Measurements from ENCODE around the gene APH1B. TPM values are rescaled to one million over a fixed set of nuclear protein-coding genes. Genes with fewer than 3 reads are reported as not detected.

APH1B gene
- total and polyA plus RNA-seq, 2 of the 4 experiments (the other 2 are of a cell fraction) = 7.0 to 7.7 TPM

DNA sequence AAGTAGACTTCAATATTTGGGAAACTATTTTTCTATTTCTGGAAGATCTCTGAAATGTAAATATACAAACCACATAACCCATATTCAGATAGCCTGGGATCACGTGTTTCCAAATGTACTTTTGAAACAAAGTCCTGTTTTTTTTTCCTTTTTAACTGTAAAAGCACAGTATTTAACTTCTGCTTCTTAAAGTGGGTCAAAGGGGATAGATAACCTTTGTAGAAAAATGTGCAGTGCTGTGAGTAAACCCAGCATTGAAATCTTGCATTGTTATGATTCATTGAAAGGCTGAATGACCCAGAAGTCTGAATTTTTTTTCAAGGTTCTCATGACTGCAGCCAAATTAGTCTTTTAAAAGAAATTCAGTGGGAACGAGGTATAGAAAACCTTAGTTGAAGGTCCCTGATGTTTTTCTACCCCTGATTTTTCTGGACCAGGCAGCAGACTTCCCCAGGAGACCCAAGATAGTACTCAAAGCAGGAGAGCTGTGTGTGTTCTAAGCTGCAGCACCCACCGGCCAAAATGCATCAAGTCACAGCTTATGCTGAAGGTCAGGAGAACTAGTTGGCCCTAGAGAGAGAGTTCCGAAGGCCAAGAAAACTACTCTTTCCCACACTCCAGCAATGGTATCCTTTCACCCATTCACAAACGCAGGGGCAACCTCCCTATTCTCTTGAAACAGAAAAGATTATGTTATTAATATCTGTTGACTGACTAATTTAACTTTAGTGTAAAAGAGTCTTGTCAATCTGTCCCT lies 43.6 kb upstream of the APH1B start:
- peak overlapping the region; percentile 30 for H2AK5ac ChIP-seq (ENCODE audit: low read depth, low read length)
- no peaks in the 10 kb centered on the region; the same call in 1 of the 2 replicates for H4K20me1 ChIP-seq (ENCODE audit: insufficient read depth, low read length)
- intact Hi-C loops (cut with micrococcal nuclease) = loop anchor here (2.0 kb wide), 1 partner anchor 21 kb away; no protein-coding TSS in a partner anchor
- peak overlapping the region; percentile 57 for H2BK20ac ChIP-seq (ENCODE audit: low read depth, low read length)
- H2AFZ ChIP-seq (replicated peaks; ENCODE audit: low read length, poor library complexity) = no peak overlapping the region
- no CpG with 5 or more reads among the region's 5 CpGs for WGBS, 2 experiments (ENCODE audit: extremely low coverage in 2 of 2, insufficient read length in 1 of 2)
- H3K79me1 ChIP-seq (ENCODE audit: low read depth in 1 of 2, low read length in 2 of 2) = peaks cover 18 to 67% of the 10 kb centered on the region in 2 experiments
- no peak overlapping the region for H3K4me3 ChIP-seq (ENCODE audit: insufficient read depth, low read depth, low read length)
- H3K18ac ChIP-seq (ENCODE audit: low read depth, low read length) = peak overlapping the region; percentile 88
- H3K14ac ChIP-seq (replicated peaks; ENCODE audit: low read depth, low read length) = peak overlapping the region; percentile 76
- peak overlapping the region; percentile 82 for H3K4me2 ChIP-seq (ENCODE audit: low read depth, low read length)
- no TSS peak for BruUV-seq (replicated peaks)
- no peaks in the 10 kb centered on the region for H3K36me3 ChIP-seq (ENCODE audit: control insufficient read depth, insufficient read depth, low read length)
- in situ Hi-C loops (cut with MboI; ENCODE audit: low sequenced_read_pairs) = no loop called here
- no peaks in the 10 kb centered on the region for H3K27me3 ChIP-seq (ENCODE audit: control insufficient read depth, insufficient read depth, low read length)
- no peaks in the 10 kb centered on the region for H3K9me3 ChIP-seq (ENCODE audit: control insufficient read depth, insufficient read depth, low read length)
- peak overlapping the region in 1 of 2 experiments; percentile 68; a peak in 1 of 4 replicates for H4K8ac ChIP-seq (ENCODE audit: low read depth in 2 of 2, low read length in 2 of 2)
- H3K9ac ChIP-seq (ENCODE audit: low read depth, low read length) = peak overlapping the region; percentile 36; the same call in 1 of the 2 replicates
- peak overlapping the region; percentile 46 for H2BK5ac ChIP-seq (ENCODE audit: low read depth, low read length, poor library complexity, severe bottlenecking)
- H2AK9ac ChIP-seq (replicated peaks; ENCODE audit: low read depth, low read length, poor library complexity) = no peak overlapping the region
- H2BK15ac ChIP-seq (ENCODE audit: low read depth, low read length) = peak overlapping the region; percentile 51; the same call in 1 of the 3 replicates
- no peak overlapping the region; the same call in 1 of the 2 replicates for H3K56ac ChIP-seq (ENCODE audit: extremely low read depth, insufficient read depth, low read length)
- no peak for TF ChIP-seq CTCF (conservative IDR thresholded peaks at IDR 0.05; ENCODE audit: low read depth, low read length)
- no peak for TF ChIP-seq RCOR1 (IDR thresholded peaks at IDR 0.05; ENCODE audit: insufficient replicate concordance, low read length)
- TF ChIP-seq, protein P1, sequence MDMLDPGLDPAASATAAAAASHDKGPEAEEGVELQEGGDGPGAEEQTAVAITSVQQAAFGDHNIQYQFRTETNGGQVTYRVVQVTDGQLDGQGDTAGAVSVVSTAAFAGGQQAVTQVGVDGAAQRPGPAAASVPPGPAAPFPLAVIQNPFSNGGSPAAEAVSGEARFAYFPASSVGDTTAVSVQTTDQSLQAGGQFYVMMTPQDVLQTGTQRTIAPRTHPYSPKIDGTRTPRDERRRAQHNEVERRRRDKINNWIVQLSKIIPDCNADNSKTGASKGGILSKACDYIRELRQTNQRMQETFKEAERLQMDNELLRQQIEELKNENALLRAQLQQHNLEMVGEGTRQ (IDR thresholded peaks at IDR 0.05; ENCODE audit: low read depth, low read length) = peak; percentile 64
- peak; percentile 84 for TF ChIP-seq BHLHE40 (IDR thresholded peaks at IDR 0.05; ENCODE audit: low read depth, low read length)
- TF ChIP-seq MAZ (IDR thresholded peaks at IDR 0.05; ENCODE audit: borderline replicate concordance, low read depth, low read length) = no peak
- TF ChIP-seq FOS (IDR thresholded peaks at IDR 0.05; ENCODE audit: low read depth, low read length) = 0 out of 2 replicates have a peak, but pooled peaks have one; percentile 27
- TF ChIP-seq CEBPB (IDR thresholded peaks at IDR 0.05; ENCODE audit: low read depth, low read length) = peak; percentile 28; the same call in 1 of the 2 replicates
- H3K4me1 ChIP-seq (ENCODE audit: control insufficient read depth, insufficient read depth, low read length) = peaks cover 20% of the 10 kb centered on the region
- CTCF ChIA-PET = no interaction called here
- peak overlapping the region; percentile 81 for H3K4ac ChIP-seq (ENCODE audit: low read depth, low read length)
- peak; percentile 87 for DNase-seq
- dilution Hi-C loops (cut with HindIII; ENCODE audit: low sequenced_read_pairs, unreplicated experiment) = no loop called here
- H2BK120ac ChIP-seq (ENCODE audit: low read depth, low read length) = peak overlapping the region; percentile 72
- POLR2A ChIA-PET (ENCODE audit: unreplicated experiment) = no interaction called here
- peak overlapping the region; percentile 92 for H4K5ac ChIP-seq (ENCODE audit: low read depth, low read length)
- peaks cover 13% of the 10 kb centered on the region for H3K9me1 ChIP-seq (ENCODE audit: insufficient read depth, low read length)
- peak; percentile 61 for ATAC-seq (ENCODE audit: low read depth)
- H3K27ac ChIP-seq (ENCODE audit: insufficient read depth, low read length) = peak overlapping the region; percentile 82
- peak overlapping the region; percentile 72 for H4K91ac ChIP-seq (ENCODE audit: insufficient read depth, low read depth, low read length)
- peak overlapping the region; percentile 25; the same call in 1 of the 2 replicates for H3K23ac ChIP-seq (ENCODE audit: low read depth, low read length)

All from IMR-90 (cell line).